Activated T-cell treated with anti-CD3 and anti-CD28 coated beads, Interleukin-2, amount 50 U/mL, for 72 hours (primary cell): ENCODE results near the gene BCAP29. TPM values are rescaled to one million over a fixed set of nuclear protein-coding genes. Genes with fewer than 3 reads are reported as not detected.
"Not testable (repeated sequence)": the region's sequence is repeated elsewhere in the genome, so short reads cannot be mapped to it uniquely, and the experiment has no call there.

Source experiments
- ATAC-seq, 2 donors: fragments of 150-1000 bp; cut with Tn5 transposase; replicated peaks in 1 of 2; 2 replicates each; pipeline ENCODE4 v1.10.0; 2021; ENCODE audit warnings: moderate library complexity in 2 of 2, mild to moderate bottlenecking in 1 of 2
- DNase-seq, 2 donors: peaks; one replicate each; pipeline ENCODE4 v3.0.0; 2021 to 2022; ENCODE audit warnings: mixed read lengths in 1 of 2
- H3K27ac Mint-ChIP-seq: one replicate; pipeline ENCODE4 v1.8.0; 2022; ENCODE audit warnings: mild to moderate bottlenecking, moderate library complexity, mixed read lengths
- H3K27me3 Mint-ChIP-seq: one replicate; pipeline ENCODE4 v1.8.0; 2022; ENCODE audit warnings: low read depth, mixed read lengths
- H3K36me3 Mint-ChIP-seq, 2 donors: one replicate each; pipeline ENCODE4 v1.8.0; 2022; ENCODE audit warnings: mixed read lengths in 2 of 2, mild to moderate bottlenecking in 1 of 2; ENCODE audit not compliant: insufficient read depth in 2 of 2
- H3K4me1 Mint-ChIP-seq: one replicate; pipeline ENCODE4 v1.8.0; 2022; ENCODE audit warnings: low read depth, mixed read lengths
- H3K4me3 Mint-ChIP-seq, 2 donors: one replicate each; pipeline ENCODE4 v1.8.0; 2022; ENCODE audit warnings: mild to moderate bottlenecking in 2 of 2, mixed read lengths in 2 of 2, moderate library complexity in 2 of 2
- H3K9me3 Mint-ChIP-seq, 2 donors: one replicate each; pipeline ENCODE4 v1.8.0; 2022; ENCODE audit warnings: mixed read lengths in 2 of 2
- total RNA-seq, 2 donors: library from RNA; stranded (reverse); gene quantifications; one replicate each; pipeline ENCODE4 v1.2.3, GENCODE V29; 2022

BCAP29 gene
- 10 to 100 TPM; 37.8 to 44.3 TPM for total RNA-seq

GRCh38 chr7:107579885-107580715, at the start of gene BCAP29:
TSS of gene BCAP29 (plus strand) at chr7:107580246. CDS start at chr7:107580773, 527 bp downstream.
- DNase-seq (peak; percentile 80 to 85), ATAC-seq (peak; percentile 97)
- peaks cover 0 to 2% of the 10 kb centered on the region in 2 donors for H3K36me3 Mint-ChIP-seq
- H3K27ac Mint-ChIP-seq, result peak within 1 kb of the TSS; percentile 93
- H3K4me1 Mint-ChIP-seq, result peaks cover 28% of the 10 kb centered on the region
- H3K4me3 Mint-ChIP-seq, result peak within 1 kb of the TSS; percentile 89 to 96
- no peaks in the 10 kb centered on the region for H3K9me3 Mint-ChIP-seq
- H3K27me3 Mint-ChIP-seq, result no peaks in the 10 kb centered on the region

- no peak overlapping the region for H3K4me3 Mint-ChIP-seq
- no peak for DNase-seq
- H3K36me3 Mint-ChIP-seq, result peaks cover 18 to 40% of the 10 kb centered on the region in 2 donors
- no peak overlapping the region for H3K27ac Mint-ChIP-seq
- ATAC-seq, result no peak
- H3K27me3 Mint-ChIP-seq, result no peaks in the 10 kb centered on the region
- peaks cover 24% of the 10 kb centered on the region for H3K4me1 Mint-ChIP-seq
- H3K9me3 Mint-ChIP-seq, result peaks cover 4 to 10% of the 10 kb centered on the region in 2 donors
Measured at GRCh38 chr7:107530751-107531150, 49.3 kb upstream of the BCAP29 start.

- Mint-ChIP-seq H3K9me3 (peaks cover 4 to 12% of the 10 kb centered on the region in 2 donors), H3K27me3 (no peaks in the 10 kb centered on the region), H3K27ac (no peak overlapping the region), H3K36me3 (peaks cover 27 to 54% of the 10 kb centered on the region in 2 donors), H3K4me1 (peaks cover 24% of the 10 kb centered on the region), H3K4me3 (no peak overlapping the region)
- ATAC-seq (no peak), DNase-seq (no peak)
Measured at GRCh38 chr7:107534139-107534538, 45.9 kb upstream of the BCAP29 start.

- peaks cover 4 to 12% of the 10 kb centered on the region in 2 donors for H3K9me3 Mint-ChIP-seq
- ATAC-seq, H3K4me3 Mint-ChIP-seq, H3K27ac Mint-ChIP-seq, DNase-seq, H3K27me3 Mint-ChIP-seq: not testable (repeated sequence)
- H3K36me3 Mint-ChIP-seq, result peaks cover 29 to 56% of the 10 kb centered on the region in 2 donors
- peaks cover 24% of the 10 kb centered on the region for H3K4me1 Mint-ChIP-seq
Measured at GRCh38 chr7:107537228-107537627, 42.8 kb upstream of the BCAP29 start.

- Mint-ChIP-seq H3K4me1 (peaks cover 24% of the 10 kb centered on the region), H3K9me3 (peaks cover 4 to 12% of the 10 kb centered on the region in 2 donors)
Measured at GRCh38 chr7:107538001-107538400, 42.0 kb upstream of the BCAP29 start.

GRCh38 chr7:107543338-107543993, 36.6 kb upstream of the BCAP29 start:
- Mint-ChIP-seq H3K4me3 (no peak overlapping the region), H3K36me3 (peaks cover 18 to 46% of the 10 kb centered on the region in 2 donors), H3K27ac (no peak overlapping the region), H3K4me1 (no peaks in the 10 kb centered on the region), H3K9me3 (peaks cover 8 to 9% of the 10 kb centered on the region in 2 donors), H3K27me3 (no peaks in the 10 kb centered on the region)
- ATAC-seq (no peak), DNase-seq (no peak)

More at GRCh38 chr7:107538001-107538400, 42.0 kb upstream of the BCAP29 start:
- DNase-seq (no peak), ATAC-seq (no peak)
- Mint-ChIP-seq H3K36me3 (peaks cover 29 to 55% of the 10 kb centered on the region in 2 donors), H3K27ac (no peak overlapping the region), H3K27me3 (no peaks in the 10 kb centered on the region), H3K4me3 (no peak overlapping the region)

GRCh38 chr7:107544848-107545591, 35.0 kb upstream of the BCAP29 start:
- Mint-ChIP-seq H3K27ac (peak overlapping the region; percentile 66), H3K4me1 (peaks cover 5% of the 10 kb centered on the region), H3K36me3 (peaks cover 22 to 46% of the 10 kb centered on the region in 2 donors), H3K4me3 (no peak overlapping the region), H3K9me3 (peaks cover 9 to 10% of the 10 kb centered on the region in 2 donors), H3K27me3 (no peaks in the 10 kb centered on the region)
- ATAC-seq (no peak), DNase-seq (no peak)

GRCh38 chr7:107551936-107552335, 28.1 kb upstream of the BCAP29 start:
- Mint-ChIP-seq H3K36me3 (peaks cover 19 to 37% of the 10 kb centered on the region in 2 donors), H3K27ac (no peak overlapping the region), H3K9me3 (peaks cover 0 to 5% of the 10 kb centered on the region in 2 donors), H3K4me3 (no peak overlapping the region), H3K4me1 (peaks cover 48% of the 10 kb centered on the region), H3K27me3 (no peaks in the 10 kb centered on the region)
- DNase-seq (no peak), ATAC-seq (no peak)

GRCh38 chr7:107555893-107556292, 24.2 kb upstream of the BCAP29 start:
- Mint-ChIP-seq H3K9me3 (no peaks in the 10 kb centered on the region), H3K36me3 (peaks cover 9 to 21% of the 10 kb centered on the region in 2 donors), H3K4me1 (peaks cover 67% of the 10 kb centered on the region), H3K4me3 (no peak overlapping the region), H3K27ac (no peak overlapping the region), H3K27me3 (no peaks in the 10 kb centered on the region)
- DNase-seq (no peak), ATAC-seq (peak; percentile 68 to 76)

- H3K36me3 Mint-ChIP-seq, result peaks cover 7 to 13% of the 10 kb centered on the region in 2 donors
- no peaks in the 10 kb centered on the region for H3K27me3 Mint-ChIP-seq
- peak overlapping the region; percentile 29 to 87 for H3K4me3 Mint-ChIP-seq
- H3K9me3 Mint-ChIP-seq, result no peaks in the 10 kb centered on the region
- peaks cover 69% of the 10 kb centered on the region for H3K4me1 Mint-ChIP-seq
- DNase-seq (no peak), ATAC-seq (no peak)
- peak overlapping the region; percentile 68 for H3K27ac Mint-ChIP-seq
Measured at GRCh38 chr7:107559864-107560263, 20.2 kb upstream of the BCAP29 start.

- no peaks in the 10 kb centered on the region for H3K9me3 Mint-ChIP-seq
- peaks cover 66% of the 10 kb centered on the region for H3K4me1 Mint-ChIP-seq
- peak in 1 of 2 donors; percentile 14 for DNase-seq
- peak overlapping the region; percentile 86 to 87 for H3K4me3 Mint-ChIP-seq
- peaks cover 5 to 8% of the 10 kb centered on the region in 2 donors for H3K36me3 Mint-ChIP-seq
- no peaks in the 10 kb centered on the region for H3K27me3 Mint-ChIP-seq
- peak overlapping the region; percentile 68 for H3K27ac Mint-ChIP-seq
- peak in 1 of 2 donors; percentile 51 for ATAC-seq
Measured at GRCh38 chr7:107560898-107561516, 19.0 kb upstream of the BCAP29 start.

- H3K27me3 Mint-ChIP-seq, result no peaks in the 10 kb centered on the region
- no peaks in the 10 kb centered on the region for H3K9me3 Mint-ChIP-seq
- H3K27ac Mint-ChIP-seq, result peak overlapping the region; percentile 95
Measured at GRCh38 chr7:107563081-107563774, 16.8 kb upstream of the BCAP29 start.

More at GRCh38 chr7:107563081-107563774, 16.8 kb upstream of the BCAP29 start:
- Mint-ChIP-seq H3K4me3 (peak overlapping the region; percentile 86 to 87), H3K4me1 (peaks cover 62% of the 10 kb centered on the region), H3K36me3 (peaks cover 1 to 6% of the 10 kb centered on the region in 2 donors)
- ATAC-seq (peak; percentile 68), DNase-seq (no peak)
